ENCODE results near the gene ZSCAN32. TPM values are rescaled to one million over a fixed set of nuclear protein-coding genes. Genes with fewer than 3 reads are reported as not detected.
A peak's percentile ranks its signal among the peaks of the same experiment; 100 is the strongest.

ZSCAN32 gene
- total RNA-seq, 1 donor from 2014 or later = 4.2 TPM

- H3K27me3 ChIP-seq = no peaks in the 10 kb centered on the region
- DNase-seq (ENCODE audit: low spot score in 2 of 2) = peak in 1 of 2 donors; percentile 71
- H3K27ac ChIP-seq = no peak overlapping the region
- H3K9me3 ChIP-seq = peaks cover 0 to 9% of the 10 kb centered on the region in 2 donors
- TF ChIP-seq, protein P1, sequence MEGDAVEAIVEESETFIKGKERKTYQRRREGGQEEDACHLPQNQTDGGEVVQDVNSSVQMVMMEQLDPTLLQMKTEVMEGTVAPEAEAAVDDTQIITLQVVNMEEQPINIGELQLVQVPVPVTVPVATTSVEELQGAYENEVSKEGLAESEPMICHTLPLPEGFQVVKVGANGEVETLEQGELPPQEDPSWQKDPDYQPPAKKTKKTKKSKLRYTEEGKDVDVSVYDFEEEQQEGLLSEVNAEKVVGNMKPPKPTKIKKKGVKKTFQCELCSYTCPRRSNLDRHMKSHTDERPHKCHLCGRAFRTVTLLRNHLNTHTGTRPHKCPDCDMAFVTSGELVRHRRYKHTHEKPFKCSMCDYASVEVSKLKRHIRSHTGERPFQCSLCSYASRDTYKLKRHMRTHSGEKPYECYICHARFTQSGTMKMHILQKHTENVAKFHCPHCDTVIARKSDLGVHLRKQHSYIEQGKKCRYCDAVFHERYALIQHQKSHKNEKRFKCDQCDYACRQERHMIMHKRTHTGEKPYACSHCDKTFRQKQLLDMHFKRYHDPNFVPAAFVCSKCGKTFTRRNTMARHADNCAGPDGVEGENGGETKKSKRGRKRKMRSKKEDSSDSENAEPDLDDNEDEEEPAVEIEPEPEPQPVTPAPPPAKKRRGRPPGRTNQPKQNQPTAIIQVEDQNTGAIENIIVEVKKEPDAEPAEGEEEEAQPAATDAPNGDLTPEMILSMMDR (IDR thresholded peaks at IDR 0.05) = no peak
- peaks cover 3 to 16% of the 10 kb centered on the region in 2 donors for H3K36me3 ChIP-seq
- H3K4me1 ChIP-seq = no peaks in the 10 kb centered on the region
- H3K4me3 ChIP-seq = peak overlapping the region in 1 of 2 donors; percentile 42
- intact Hi-C loops (cut with DNase I) = no loop called here
Observed at GRCh38 chr16:3431779-3432219, 31.0 kb upstream of the ZSCAN32 start.

- Histone ChIP-seq H3K4me1 (no peaks in the 10 kb centered on the region), H3K27me3 (no peaks in the 10 kb centered on the region), H3K9me3 (peaks cover 46 to 82% of the 10 kb centered on the region in 2 donors), H3K4me3 (no peak overlapping the region), H3K36me3 (peaks cover 13 to 21% of the 10 kb centered on the region in 2 donors), H3K27ac (no peak overlapping the region)
- intact Hi-C loops (cut with DNase I) = loop anchor here (5.0 kb wide), 1 partner anchor 37 kb away; no protein-coding TSS in a partner anchor
- no peak for DNase-seq (ENCODE audit: low spot score in 2 of 2)
- TF ChIP-seq, protein P1 (IDR thresholded peaks at IDR 0.05) = no peak
Observed at GRCh38 chr16:3413730-3414379, 13.1 kb upstream of the ZSCAN32 start.

- intact Hi-C loops (cut with DNase I) = no loop called here
- Histone ChIP-seq H3K4me1 (no peaks in the 10 kb centered on the region), H3K27me3 (no peaks in the 10 kb centered on the region), H3K36me3 (peaks cover 59 to 73% of the 10 kb centered on the region in 2 donors), H3K9me3 (peaks cover 81 to 98% of the 10 kb centered on the region in 2 donors), H3K4me3 (no peak overlapping the region), H3K27ac (no peak overlapping the region)
- no peak for DNase-seq (ENCODE audit: low spot score in 2 of 2)
- TF ChIP-seq, protein P1 (IDR thresholded peaks at IDR 0.05) = no peak
Observed at GRCh38 chr16:3408561-3409197, 7.9 kb upstream of the ZSCAN32 start.

- H3K36me3 ChIP-seq = peaks cover 33 to 51% of the 10 kb centered on the region in 2 donors
Observed at GRCh38 chr16:3401719-3402397, 1.1 kb upstream of the ZSCAN32 start.

GRCh38 chr16:3400446-3400778 is 392 bp downstream of the ZSCAN32 start:
- intact Hi-C loops (cut with DNase I) = loop anchor here (2.0 kb wide), 2 partner anchors 58 to 96 kb away; partner anchors contain the start of genes TIGD7 and ZNF75A
- Histone ChIP-seq H3K4me3 (peak overlapping the region; percentile 74 to 95), H3K4me1 (peaks cover 3 to 18% of the 10 kb centered on the region in 2 donors), H3K27ac (peak overlapping the region; percentile 79 to 91), H3K36me3 (peaks cover 30 to 51% of the 10 kb centered on the region in 2 donors), H3K9me3 (peaks cover 13 to 50% of the 10 kb centered on the region in 2 donors), H3K27me3 (no peaks in the 10 kb centered on the region)
- no peak for DNase-seq (ENCODE audit: low spot score in 2 of 2)
- TF ChIP-seq, protein P1 (IDR thresholded peaks at IDR 0.05) = no peak

More at GRCh38 chr16:3401719-3402397, 1.1 kb upstream of the ZSCAN32 start:
- Histone ChIP-seq H3K4me1 (peaks cover 3 to 18% of the 10 kb centered on the region in 2 donors), H3K4me3 (peak overlapping the region; percentile 74 to 95), H3K27ac (peak overlapping the region; percentile 79 to 91), H3K9me3 (peaks cover 26 to 52% of the 10 kb centered on the region in 2 donors), H3K27me3 (no peaks in the 10 kb centered on the region)
- DNase-seq (ENCODE audit: low spot score in 2 of 2) = no peak
- intact Hi-C loops (cut with DNase I) = loop anchor here (1.0 to 2.0 kb wide), 7 partner anchors 41 to 167 kb away; partner anchors contain the start of genes NAA60, TIGD7, ZNF200 and ZNF263
- TF ChIP-seq, protein P1 (IDR thresholded peaks at IDR 0.05) = no peak

Measured in ascending aorta (tissue), 2 donors.